Measurements from ENCODE around the gene OR2AG2.
"Not testable (repeated sequence)": the region's sequence is repeated elsewhere in the genome, so short reads cannot be mapped to it uniquely, and the experiment has no call there.

Gene OR2AG2

GRCh38 chr11:6817694-6818093 lies 45.9 kb upstream of the OR2AG2 start:
- no peak for TF ChIP-seq POU6F1 (CRISPR knock-in tag; IDR thresholded peaks at IDR 0.05; ENCODE audit: borderline replicate concordance, low read depth)
- no peak for TF ChIP-seq ISL1 (CRISPR knock-in tag; IDR thresholded peaks at IDR 0.05)
- no peak for TF ChIP-seq CREB5 (CRISPR knock-in tag; IDR thresholded peaks at IDR 0.05; ENCODE audit: low read depth)
- TF ChIP-seq PPARA (CRISPR knock-in tag; IDR thresholded peaks at IDR 0.05; ENCODE audit: borderline replicate concordance): no peak
- TF ChIP-seq RARB (CRISPR knock-in tag; IDR thresholded peaks at IDR 0.05): no peak
- no peak for TF ChIP-seq ZNF70 (CRISPR knock-in tag; IDR thresholded peaks at IDR 0.05)
- no peak for TF ChIP-seq ZNF8 (CRISPR knock-in tag; IDR thresholded peaks at IDR 0.05)
- no peak for TF ChIP-seq ZFP3 (CRISPR knock-in tag; IDR thresholded peaks at IDR 0.05)
- ATAC-seq: no peak

GRCh38 chr11:6813656-6814055 lies 41.9 kb upstream of the OR2AG2 start:
- no peak for TF ChIP-seq PPARA (CRISPR knock-in tag; IDR thresholded peaks at IDR 0.05; ENCODE audit: borderline replicate concordance)
- TF ChIP-seq ESRRG (CRISPR knock-in tag; IDR thresholded peaks at IDR 0.05): no peak
- TF ChIP-seq ZC3H10 (CRISPR knock-in tag; IDR thresholded peaks at IDR 0.05): no peak
- TF ChIP-seq ZNF8 (CRISPR knock-in tag; IDR thresholded peaks at IDR 0.05): no peak
- no peak for TF ChIP-seq BACH2 (CRISPR knock-in tag; IDR thresholded peaks at IDR 0.05; ENCODE audit: borderline replicate concordance)
- no peak for TF ChIP-seq TOX (CRISPR knock-in tag; IDR thresholded peaks at IDR 0.05; ENCODE audit: borderline replicate concordance)
- TF ChIP-seq TCF4 (CRISPR knock-in tag; IDR thresholded peaks at IDR 0.05; ENCODE audit: borderline replicate concordance): no peak
- no peak for TF ChIP-seq SNAI2 (CRISPR knock-in tag; IDR thresholded peaks at IDR 0.05)
- TF ChIP-seq POU6F1 (CRISPR knock-in tag; IDR thresholded peaks at IDR 0.05; ENCODE audit: borderline replicate concordance, low read depth): no peak
- no peak for TF ChIP-seq RARB (CRISPR knock-in tag; IDR thresholded peaks at IDR 0.05)
- TF ChIP-seq CSDC2 (CRISPR knock-in tag; IDR thresholded peaks at IDR 0.05): no peak
- no peak for TF ChIP-seq OSR1 (CRISPR knock-in tag; IDR thresholded peaks at IDR 0.05)
- TF ChIP-seq ZNF70 (CRISPR knock-in tag; IDR thresholded peaks at IDR 0.05): no peak
- TF ChIP-seq ZFP3 (CRISPR knock-in tag; IDR thresholded peaks at IDR 0.05): no peak
- TF ChIP-seq ISL1 (CRISPR knock-in tag; IDR thresholded peaks at IDR 0.05): no peak
- no peak for TF ChIP-seq TSHZ2 (CRISPR knock-in tag; IDR thresholded peaks at IDR 0.05)
- no peak for ATAC-seq

- ATAC-seq: peak; percentile 83
- TF ChIP-seq BACH2 (CRISPR knock-in tag; IDR thresholded peaks at IDR 0.05; ENCODE audit: borderline replicate concordance) (no peak), PATZ1 (CRISPR knock-in tag; IDR thresholded peaks at IDR 0.05; ENCODE audit: borderline replicate concordance) (no peak), CSDC2 (CRISPR knock-in tag; IDR thresholded peaks at IDR 0.05) (no peak), CSRNP3 (CRISPR knock-in tag; IDR thresholded peaks at IDR 0.05) (no peak), ESRRG (CRISPR knock-in tag; IDR thresholded peaks at IDR 0.05) (no peak), CREB5 (CRISPR knock-in tag; IDR thresholded peaks at IDR 0.05; ENCODE audit: low read depth) (no peak), PPARA (CRISPR knock-in tag; IDR thresholded peaks at IDR 0.05; ENCODE audit: borderline replicate concordance) (no peak)
These were observed 40.7 kb upstream of the OR2AG2 start for GRCh38 chr11:6812390-6813005.

- not testable (repeated sequence) for ATAC-seq
These were observed 29.3 kb upstream of the OR2AG2 start for GRCh38 chr11:6801075-6801474.

Measured in SK-N-SH treated with all-trans-retinoic acid at 6 μM for 48 hours (cell line).